ENCODE data around the gene SHCBP1.
"Not testable (repeated sequence)": the region's sequence is repeated elsewhere in the genome, so short reads cannot be mapped to it uniquely, and the experiment has no call there.

SHCBP1 gene

GRCh38 chr16:46621006-46621933, at the start of gene SHCBP1:
TSS of gene SHCBP1 (minus strand) at chr16:46621379. CDS start at chr16:46621359, 20 bp downstream.
- peak; percentile 86 for DNase-seq

- DNase-seq = no peak
These were observed 40.9 kb upstream of the SHCBP1 start for GRCh38 chr16:46662123-46662522.

- no peak for DNase-seq
These were observed 37.7 kb upstream of the SHCBP1 start for GRCh38 chr16:46658925-46659324.

- no peak for DNase-seq
These were observed 30.1 kb upstream of the SHCBP1 start for GRCh38 chr16:46651305-46651704.

GRCh38 chr16:46650254-46650623, 29.1 kb upstream of the SHCBP1 start:
- no peak for DNase-seq

GRCh38 chr16:46649588-46650253, 28.5 kb upstream of the SHCBP1 start:
- DNase-seq = no peak

- no peak for DNase-seq
These were observed 27.5 kb upstream of the SHCBP1 start for GRCh38 chr16:46648656-46649055.

GRCh38 chr16:46638947-46639925, 18.1 kb upstream of the SHCBP1 start:
- DNase-seq = no peak

- no peak for DNase-seq
These were observed 11.9 kb upstream of the SHCBP1 start for GRCh38 chr16:46632778-46633733.

- no peak for DNase-seq
These were observed 8.4 kb upstream of the SHCBP1 start for GRCh38 chr16:46629331-46630219.

GRCh38 chr16:46627746-46628145, 6.6 kb upstream of the SHCBP1 start:
- no peak for DNase-seq

GRCh38 chr16:46626681-46627080, 5.5 kb upstream of the SHCBP1 start:
- DNase-seq = not testable (repeated sequence)

- not testable (repeated sequence) for DNase-seq
These were observed 3.7 kb upstream of the SHCBP1 start for GRCh38 chr16:46624862-46625261.

- not testable (repeated sequence) for DNase-seq
These were observed 2.5 kb upstream of the SHCBP1 start for GRCh38 chr16:46623707-46624106.

GRCh38 chr16:46623246-46623645, 2.1 kb upstream of the SHCBP1 start:
- DNase-seq = not testable (repeated sequence)

- DNase-seq = no peak
These were observed 926 bp upstream of the SHCBP1 start for GRCh38 chr16:46621934-46622676.

- DNase-seq = no peak
These were observed 743 bp downstream of the SHCBP1 start for GRCh38 chr16:46620266-46621005.

GRCh38 chr16:46618516-46618915, 2.7 kb downstream of the SHCBP1 start:
- no peak for DNase-seq

GRCh38 chr16:46614006-46614405, 7.2 kb downstream of the SHCBP1 start:
- DNase-seq = no peak

All from NCI-H2171 (cell line).